GM12865 (cell line): ENCODE results near the gene RALGPS1.
A peak's percentile ranks its signal among the peaks of the same experiment; 100 is the strongest.

Experiments
- DNase-seq: peaks from one replicate; pipeline ENCODE4 v3.0.0; 2010; ENCODE audit warnings: low read depth
- H3K4me3 ChIP-seq: 2 replicates; pipeline ENCODE4 v1.5.1; 2011; ENCODE audit warnings: mild to moderate bottlenecking, low read depth, low read length, control low read depth
- TF ChIP-seq, protein P1 (sequence below): IDR thresholded peaks from 2 replicates; pipeline ENCODE4 v1.5.1; 2011; ENCODE audit warnings: low read length, control low read depth, low read depth, inconsistent platforms; ENCODE audit not compliant: insufficient read depth; ENCODE audit errors: missing control alignments

The RALGPS1 gene

DNA sequence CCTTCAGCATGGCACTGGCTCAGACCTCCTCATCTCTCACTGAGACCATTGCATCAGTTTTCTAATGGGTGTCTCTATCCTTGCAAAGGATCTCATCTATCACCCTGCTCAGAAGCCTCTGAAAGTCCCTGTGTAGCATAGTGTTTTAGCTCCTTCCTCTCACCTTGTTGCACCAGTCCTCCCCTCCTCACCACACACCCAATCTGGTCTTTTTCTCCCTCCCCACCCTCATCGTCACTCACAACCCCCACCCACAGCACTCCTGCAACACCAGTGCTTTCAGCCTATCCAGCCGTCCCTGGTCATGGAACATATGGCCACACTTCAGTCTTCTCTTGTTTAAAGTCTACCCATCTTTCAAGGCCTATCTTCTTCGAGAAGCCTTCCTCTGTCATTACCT, 133.4 kb downstream of the RALGPS1 start:
- no peak for DNase-seq
- TF ChIP-seq, protein P1, sequence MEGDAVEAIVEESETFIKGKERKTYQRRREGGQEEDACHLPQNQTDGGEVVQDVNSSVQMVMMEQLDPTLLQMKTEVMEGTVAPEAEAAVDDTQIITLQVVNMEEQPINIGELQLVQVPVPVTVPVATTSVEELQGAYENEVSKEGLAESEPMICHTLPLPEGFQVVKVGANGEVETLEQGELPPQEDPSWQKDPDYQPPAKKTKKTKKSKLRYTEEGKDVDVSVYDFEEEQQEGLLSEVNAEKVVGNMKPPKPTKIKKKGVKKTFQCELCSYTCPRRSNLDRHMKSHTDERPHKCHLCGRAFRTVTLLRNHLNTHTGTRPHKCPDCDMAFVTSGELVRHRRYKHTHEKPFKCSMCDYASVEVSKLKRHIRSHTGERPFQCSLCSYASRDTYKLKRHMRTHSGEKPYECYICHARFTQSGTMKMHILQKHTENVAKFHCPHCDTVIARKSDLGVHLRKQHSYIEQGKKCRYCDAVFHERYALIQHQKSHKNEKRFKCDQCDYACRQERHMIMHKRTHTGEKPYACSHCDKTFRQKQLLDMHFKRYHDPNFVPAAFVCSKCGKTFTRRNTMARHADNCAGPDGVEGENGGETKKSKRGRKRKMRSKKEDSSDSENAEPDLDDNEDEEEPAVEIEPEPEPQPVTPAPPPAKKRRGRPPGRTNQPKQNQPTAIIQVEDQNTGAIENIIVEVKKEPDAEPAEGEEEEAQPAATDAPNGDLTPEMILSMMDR, result no peak

DNA sequence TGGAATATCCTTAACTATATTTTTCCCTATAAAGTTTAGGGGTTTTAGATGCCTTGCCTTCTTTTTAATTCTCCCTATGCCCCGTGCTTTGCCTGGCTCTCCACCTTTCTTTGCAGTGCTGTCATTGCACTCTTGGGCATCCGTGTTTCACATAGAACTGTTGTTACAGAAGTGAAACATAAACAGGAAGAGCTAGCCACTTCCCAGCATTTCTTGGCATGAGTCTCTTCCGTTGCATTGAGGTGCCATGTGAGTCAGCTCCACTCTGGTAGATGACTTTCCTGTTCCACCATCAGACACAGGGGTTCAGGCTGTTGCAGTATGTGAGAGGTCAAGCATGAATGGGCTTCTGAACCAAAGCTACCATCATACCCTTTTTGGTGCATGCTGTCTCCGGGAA, 134.5 kb downstream of the RALGPS1 start:
- H3K4me3 ChIP-seq, result no peak overlapping the region
- DNase-seq, result peak; percentile 78
- TF ChIP-seq, protein P1, result no peak

More for the DNA sequence above, 133.4 kb downstream of the RALGPS1 start:
- no peak overlapping the region for H3K4me3 ChIP-seq

DNA sequence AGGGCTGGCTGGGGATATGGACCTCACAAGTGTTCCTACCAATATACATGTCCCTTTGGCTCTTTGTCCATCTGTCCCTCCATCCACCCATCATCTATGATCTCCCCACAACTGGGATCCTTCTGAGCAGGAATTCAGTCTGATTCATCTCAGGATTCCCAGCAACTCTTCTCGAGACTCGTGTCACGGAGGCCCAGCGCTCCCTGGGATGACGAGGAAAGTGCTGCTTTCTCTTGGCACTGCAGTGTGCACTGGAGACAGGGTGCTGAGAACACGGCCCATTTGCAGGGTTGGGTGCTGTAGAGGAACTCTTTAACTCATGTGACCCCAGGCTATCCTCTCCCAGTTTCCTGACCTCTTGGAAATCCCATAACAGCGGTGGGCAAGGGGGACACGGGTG, 135.0 kb downstream of the RALGPS1 start:
- H3K4me3 ChIP-seq, result no peak overlapping the region
- DNase-seq, result no peak
- TF ChIP-seq, protein P1, result no peak

DNA sequence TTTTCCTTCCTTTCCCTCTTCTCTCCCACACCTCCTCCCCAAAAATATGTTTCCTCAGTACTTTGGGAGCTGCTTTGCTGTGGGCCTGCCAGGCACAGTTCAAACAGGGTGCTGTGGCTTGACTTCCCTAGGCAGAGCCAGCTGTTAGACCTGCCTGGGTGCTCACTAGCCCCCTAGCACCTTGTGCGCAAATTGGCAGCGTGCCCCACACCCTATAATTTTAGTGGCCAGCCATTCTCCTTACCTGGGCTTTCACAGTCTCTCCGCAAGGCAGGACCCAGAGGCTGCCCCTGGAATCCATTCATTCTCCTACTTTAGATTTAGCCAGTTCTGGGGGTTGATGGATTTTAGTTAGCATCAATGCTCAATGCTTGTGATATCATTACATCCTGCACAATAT, 135.6 kb downstream of the RALGPS1 start:
- no peak overlapping the region for H3K4me3 ChIP-seq
- TF ChIP-seq, protein P1, result no peak

DNA sequence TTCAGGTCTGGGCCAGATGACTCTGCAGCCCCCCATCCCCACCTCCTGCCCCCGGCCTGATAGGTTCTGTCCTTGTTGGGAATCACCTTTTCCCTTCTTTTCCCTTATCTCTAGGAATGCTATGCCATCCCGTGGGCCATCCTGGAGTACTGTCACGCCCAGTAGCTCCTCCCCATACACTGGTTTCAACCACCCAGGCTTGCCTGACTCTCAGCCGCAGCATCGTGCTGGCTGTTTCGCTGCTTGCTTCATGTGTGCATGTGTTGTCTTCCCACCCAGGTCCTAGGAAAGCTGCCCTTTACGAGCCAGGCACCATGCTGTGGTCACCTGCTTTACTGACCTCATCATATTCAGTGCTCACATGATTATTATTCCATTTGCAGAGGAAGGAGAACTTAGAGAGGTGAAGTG, 136.0 kb downstream of the RALGPS1 start:
- TF ChIP-seq, protein P1, result no peak
- DNase-seq, result no peak

More for the DNA sequence above, 135.6 kb downstream of the RALGPS1 start:
- DNase-seq, result no peak

DNA sequence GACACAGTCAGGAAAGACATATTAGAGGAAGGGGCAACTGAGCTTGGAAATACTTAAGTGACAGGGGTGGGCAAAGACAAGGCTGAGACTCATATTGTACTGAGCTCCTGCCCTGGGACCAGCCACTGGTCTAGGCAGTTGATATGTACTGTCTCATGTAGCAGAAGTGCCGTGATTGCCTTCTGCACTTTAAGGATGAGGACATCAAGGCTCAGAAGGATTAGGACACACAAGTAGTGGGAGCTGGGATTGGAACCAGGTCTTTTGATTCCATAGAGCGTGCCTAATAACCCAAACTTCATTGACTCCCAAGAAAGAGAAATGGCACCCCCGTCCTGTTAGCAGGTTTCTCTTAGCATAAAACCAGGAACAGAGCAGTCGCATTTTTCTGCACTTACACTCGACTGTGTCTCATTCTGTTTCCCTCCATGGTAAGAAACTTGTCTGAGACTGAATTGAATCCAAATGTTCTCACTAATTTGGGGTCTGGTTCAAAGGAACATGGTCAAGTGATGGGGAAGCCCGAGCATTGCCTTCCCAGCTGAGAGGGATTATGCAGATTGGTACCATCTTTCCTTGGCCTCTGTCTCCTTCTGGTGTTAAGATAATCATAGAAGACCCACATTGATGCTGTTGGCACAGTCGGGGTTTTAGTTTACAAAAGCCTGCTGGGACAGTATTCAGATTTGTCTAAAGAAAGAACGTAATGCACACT, 137.5 kb downstream of the RALGPS1 start:
- no peak overlapping the region for H3K4me3 ChIP-seq
- TF ChIP-seq, protein P1, result no peak
- DNase-seq, result no peak

More for the DNA sequence above, 136.0 kb downstream of the RALGPS1 start:
- H3K4me3 ChIP-seq, result no peak overlapping the region
